WI38 (cell line): Measurements from ENCODE around the gene SMC1A.

Source experiments
- H3K4me3 ChIP-seq: 2 replicates; pipeline ENCODE4 v1.5.1; 2011; ENCODE audit warnings: low read depth, mild to moderate bottlenecking, control low read depth, low read length
- CTCF ChIP-seq: IDR thresholded peaks from 2 replicates; pipeline ENCODE4 v1.5.1; 2012; ENCODE audit warnings: low read depth, mild to moderate bottlenecking, control low read depth, low read length

The SMC1A gene

DNA sequence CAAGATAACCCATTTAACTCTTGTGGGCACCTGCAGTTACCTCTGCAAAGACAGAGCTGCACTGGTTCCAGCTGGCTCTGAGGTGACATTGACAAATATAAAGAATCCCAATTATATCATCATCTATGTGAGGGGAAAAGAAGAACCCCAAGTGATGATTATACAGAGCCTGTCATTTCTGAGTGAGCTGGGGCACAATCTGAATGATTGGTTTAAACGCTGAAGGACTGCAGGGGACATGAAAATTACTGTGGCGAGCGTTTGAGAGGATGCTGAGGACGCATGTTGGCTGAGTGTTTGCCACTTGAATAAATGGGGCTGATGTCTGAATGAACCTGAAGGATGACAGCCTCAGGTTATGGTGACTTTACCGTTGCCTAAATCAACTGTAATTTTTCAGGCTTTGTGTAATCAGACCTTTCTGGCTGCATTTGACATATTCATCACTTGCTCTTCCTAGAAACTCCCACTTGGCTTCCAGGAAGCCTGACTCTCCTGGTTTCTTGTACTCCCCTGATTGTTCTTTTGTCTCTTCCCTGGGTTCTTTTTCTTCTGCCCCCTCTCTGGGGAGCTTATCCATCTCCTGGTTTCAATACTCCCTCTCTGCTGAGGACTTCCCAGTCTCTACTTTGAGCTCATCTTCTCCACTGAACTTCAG lies 15.8 kb upstream of the SMC1A start:
- H3K4me3 ChIP-seq = no peak overlapping the region
- no peak for TF ChIP-seq CTCF

GRCh38 chrX:53437206-53437605 lies 14.8 kb upstream of the SMC1A start:
- H3K4me3 ChIP-seq = no peak overlapping the region
- no peak for TF ChIP-seq CTCF

DNA sequence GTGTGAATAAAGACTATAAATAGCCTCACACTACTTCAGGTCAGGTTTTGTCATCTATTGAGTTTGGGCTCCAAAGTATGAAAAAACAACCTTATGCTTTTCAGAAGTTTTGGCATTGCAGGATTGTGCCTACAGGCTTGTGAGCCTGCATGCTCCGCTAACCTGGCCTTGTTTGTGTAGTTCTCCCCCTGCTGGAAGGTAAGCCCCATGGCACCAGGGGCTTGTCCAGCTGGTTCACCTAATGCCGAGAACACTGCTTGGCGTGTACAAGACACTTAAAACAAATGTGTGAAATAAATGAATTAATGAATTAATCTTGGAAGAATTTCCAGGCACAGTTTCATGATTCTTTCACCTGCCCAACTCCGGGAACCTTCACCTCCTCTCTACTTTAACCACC lies 13.5 kb upstream of the SMC1A start:
- H3K4me3 ChIP-seq = no peak overlapping the region
- TF ChIP-seq CTCF = peak; percentile 92

DNA sequence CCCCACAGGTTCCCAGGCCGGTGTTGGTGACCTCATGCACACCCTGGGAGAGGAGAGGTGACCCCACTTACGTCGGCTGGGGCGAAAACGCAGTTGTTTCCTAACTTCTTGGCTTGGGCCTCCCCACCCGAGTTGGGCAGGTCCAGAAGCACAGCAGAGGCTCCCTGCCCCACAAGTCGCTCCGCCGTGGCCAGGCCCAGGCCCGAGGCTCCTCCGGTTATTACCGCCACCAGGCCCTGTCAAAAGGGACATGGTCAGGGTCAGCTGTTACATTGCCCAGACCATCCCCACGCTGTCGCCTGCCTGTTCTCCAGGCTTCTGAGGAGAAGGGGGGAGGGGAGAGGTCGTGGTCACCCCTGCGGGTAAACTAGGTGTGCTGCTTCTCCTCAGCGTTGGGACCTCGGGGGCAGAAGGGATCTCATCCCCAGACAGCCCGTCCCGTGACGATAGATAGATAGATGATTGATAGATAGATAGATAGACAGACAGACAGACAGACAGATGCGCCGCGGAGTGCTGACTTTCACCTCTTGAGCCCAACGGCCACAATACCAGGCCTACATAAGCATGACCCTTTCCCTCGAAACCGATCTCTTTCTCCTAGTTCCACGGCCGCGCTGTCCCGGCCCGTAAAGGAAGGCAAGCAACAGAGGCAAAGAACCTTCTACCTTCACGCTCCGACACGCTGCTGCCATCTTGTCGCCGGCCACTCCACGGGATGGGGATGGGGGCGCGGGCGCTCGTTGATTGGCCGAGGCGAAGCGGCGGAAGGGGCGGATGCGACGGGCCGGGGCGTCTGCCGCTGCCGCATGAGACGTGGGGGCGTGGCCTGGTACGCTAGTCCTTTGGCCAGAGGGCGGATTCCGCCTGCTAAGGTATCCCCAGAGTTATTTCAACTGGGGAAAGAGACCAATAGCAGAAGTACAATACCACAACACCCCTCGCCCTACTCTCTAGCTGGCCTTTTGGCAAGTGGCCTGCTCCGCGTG lies 11.5 kb upstream of the SMC1A start, which contains the start of gene HSD17B10:
Gene HSD17B10 (minus strand): TSS at position 720 of the 989 bp plus-strand sequence. CDS start 25 bp downstream, at position 695.
- TF ChIP-seq CTCF = no peak

GRCh38 chrX:53430231-53430630 lies 7.8 kb upstream of the SMC1A start:
- TF ChIP-seq CTCF = no peak
- H3K4me3 ChIP-seq = no peak overlapping the region

More for the DNA sequence above, 11.5 kb upstream of the SMC1A start, which contains the start of gene HSD17B10:
- H3K4me3 ChIP-seq = peak within 1 kb of the TSS; percentile 76

- no peak for TF ChIP-seq CTCF
- H3K4me3 ChIP-seq = no peak overlapping the region
Measured at GRCh38 chrX:53429755-53430154, 7.3 kb upstream of the SMC1A start.
